Measurements from ENCODE around the gene PSMB3. TPM values are rescaled to one million over a fixed set of nuclear protein-coding genes. Genes with fewer than 3 reads are reported as not detected.
A peak's percentile ranks its signal among the peaks of the same experiment; 100 is the strongest.

Gene PSMB3
- polyA plus RNA-seq, 1 of the 3 experiments (the other 2 are of a cell fraction) = 533 TPM

GRCh38 chr17:38799501-38800236, 47.1 kb downstream of the PSMB3 start, which contains the start of gene PIP4K2B:
TSS of gene PIP4K2B (minus strand) at chr17:38799556. CDS start at chr17:38799424, 132 bp downstream.
- peaks cover 28 to 47% of the 10 kb centered on the region in 2 experiments for H3K36me3 ChIP-seq (replicated peaks in 1 of 2; ENCODE audit: control insufficient read depth in 1 of 2, insufficient read depth in 2 of 2, low read length in 1 of 2)
- TF ChIP-seq MAX (IDR thresholded peaks at IDR 0.05; ENCODE audit: low read depth) = no peak; the same call in 1 of the 2 replicates
- peak; percentile 5; the same call in 1 of the 2 replicates for TF ChIP-seq TCF12 (IDR thresholded peaks at IDR 0.05)
- peak; percentile 82 for TF ChIP-seq TAF1 (IDR thresholded peaks at IDR 0.05; ENCODE audit: borderline replicate concordance, low read depth, low read length)
- TF ChIP-seq EP300 (IDR thresholded peaks at IDR 0.05; ENCODE audit: borderline replicate concordance in 1 of 2, low read depth in 1 of 2, low read length in 1 of 2) = peak in 1 of 2 experiments; percentile 7; a peak in 1 of 4 replicates
- TF ChIP-seq RFX5 (IDR thresholded peaks at IDR 0.05; ENCODE audit: low read length) = no peak
- TF ChIP-seq, protein P1, sequence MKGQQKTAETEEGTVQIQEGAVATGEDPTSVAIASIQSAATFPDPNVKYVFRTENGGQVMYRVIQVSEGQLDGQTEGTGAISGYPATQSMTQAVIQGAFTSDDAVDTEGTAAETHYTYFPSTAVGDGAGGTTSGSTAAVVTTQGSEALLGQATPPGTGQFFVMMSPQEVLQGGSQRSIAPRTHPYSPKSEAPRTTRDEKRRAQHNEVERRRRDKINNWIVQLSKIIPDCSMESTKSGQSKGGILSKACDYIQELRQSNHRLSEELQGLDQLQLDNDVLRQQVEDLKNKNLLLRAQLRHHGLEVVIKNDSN (IDR thresholded peaks at IDR 0.05; ENCODE audit: borderline replicate concordance, low read depth) = peak; percentile 12; the same call in 1 of the 2 replicates
- no peak for TF ChIP-seq REST (IDR thresholded peaks at IDR 0.05; ENCODE audit: low read depth, low read length)
- TF ChIP-seq ELF1 (IDR thresholded peaks at IDR 0.05) = 0 out of 2 replicates have a peak, but pooled peaks have one; percentile 16
- peak; percentile 89 for TF ChIP-seq POLR2AphosphoS5 (IDR thresholded peaks at IDR 0.05; ENCODE audit: low read depth, low read length)
- TF ChIP-seq SIN3A (IDR thresholded peaks at IDR 0.05; ENCODE audit: borderline replicate concordance, low read depth, low read length) = peak; percentile 22; the same call in 1 of the 2 replicates
- peak; percentile 64 for TF ChIP-seq GABPA (IDR thresholded peaks at IDR 0.05; ENCODE audit: low read depth)
- no peak for TF ChIP-seq MEF2A (IDR thresholded peaks at IDR 0.05; ENCODE audit: borderline replicate concordance, low read depth)
- no peak for TF ChIP-seq RAD21 (IDR thresholded peaks at IDR 0.05; ENCODE audit: low read length)
- TF ChIP-seq MXI1 (IDR thresholded peaks at IDR 0.05; ENCODE audit: low read depth, low read length) = peak; percentile 77
- TF ChIP-seq CHD2 (IDR thresholded peaks at IDR 0.05; ENCODE audit: low read length, partially characterized antibody) = peak; percentile 74
- no peak for TF ChIP-seq NRF1 (IDR thresholded peaks at IDR 0.05; ENCODE audit: low read depth, low read length)
- TF ChIP-seq ZBTB33 (IDR thresholded peaks at IDR 0.05; ENCODE audit: borderline replicate concordance, low read depth) = no peak
- peak; percentile 95 for TF ChIP-seq YY1 (IDR thresholded peaks at IDR 0.05; ENCODE audit: low read depth)
- no peak for TF ChIP-seq EZH2phosphoT487 (IDR thresholded peaks at IDR 0.05; ENCODE audit: borderline replicate concordance, low read depth)
- 0 out of 2 replicates have a peak, but pooled peaks have one; percentile 6 for TF ChIP-seq RCOR1 (IDR thresholded peaks at IDR 0.05; ENCODE audit: low read length)
- peak; percentile 34; the same call in 1 of the 2 replicates for TF ChIP-seq JUND (IDR thresholded peaks at IDR 0.05)
- peak within 1 kb of the TSS; percentile 70 for H2AFZ ChIP-seq (ENCODE audit: low read depth)
- H3K27me3 ChIP-seq (ENCODE audit: insufficient read depth) = no peaks in the 10 kb centered on the region
- peak within 1 kb of the TSS; percentile 83 to 85 for H3K4me3 ChIP-seq (ENCODE audit: low read depth in 2 of 2, low read length in 1 of 2)
- peaks cover 46% of the 10 kb centered on the region for H3K79me2 ChIP-seq (ENCODE audit: insufficient read depth)
- no peaks in the 10 kb centered on the region for H3K9me3 ChIP-seq
- 3% methylated on average over 32 of the region's 76 CpGs for WGBS (ENCODE audit: low lambda C conversion rate)
- H3K4me1 ChIP-seq (ENCODE audit: control insufficient read depth in 1 of 2, insufficient read depth in 2 of 2, low read depth in 1 of 2, low read length in 1 of 2) = peaks cover 6 to 19% of the 10 kb centered on the region in 2 experiments; a peak in 3 of 4 replicates
- H3K9ac ChIP-seq = peak within 1 kb of the TSS; percentile 98
- DNase-seq = peak; percentile 99
- peaks cover 32% of the 10 kb centered on the region for H3F3A ChIP-seq (replicated peaks; ENCODE audit: insufficient read depth)
- peaks cover 21% of the 10 kb centered on the region for H4K20me1 ChIP-seq (ENCODE audit: insufficient read depth)
- POLR2A ChIA-PET = interaction anchor here (1.3 kb wide), 1 partner anchor 70 kb away, joined by 6 read pairs; the partner anchor contains the start of gene LASP1
- peak within 1 kb of the TSS; percentile 93 to 97 for H3K27ac ChIP-seq (ENCODE audit: low read depth in 2 of 2, low read length in 1 of 2)
- no peaks in the 10 kb centered on the region for H3K9me2 ChIP-seq
- CTCF ChIA-PET = interaction anchor here (1.0 to 1.2 kb wide), 3 partner anchors 11 to 353 kb away, joined by 3 to 5 read pairs (median 4); no protein-coding TSS in a partner anchor
- H3K4me2 ChIP-seq = peak within 1 kb of the TSS; percentile 86

Measured in SK-N-SH (cell line).